HepG2 (cell line): Measurements from ENCODE around the gene MRPL38. TPM values are rescaled to one million over a fixed set of nuclear protein-coding genes. Genes with fewer than 3 reads are reported as not detected.

Experiments used
- ARNT2 ChIP-seq: sonication (generic); formaldehyde crosslinking; IDR thresholded peaks from 2 replicates; pipeline ENCODE4 v1.8.0; 2022; ENCODE audit warnings: mild to moderate bottlenecking, low read depth, missing genetic modification reagents, moderate library complexity
- ATF7 ChIP-seq, 2 experiments: fragments of 450-650 bp in 1 of 2; sonication (generic) in 1 of 2; formaldehyde crosslinking in 1 of 2; IDR thresholded peaks; 2 replicates each; pipeline versions ENCODE4 v1.4.0 to v1.6.1; 2016 to 2020; ENCODE audit warnings: antibody characterized with exemption in 1 of 2, mild to moderate bottlenecking in 1 of 2, missing genetic modification reagents in 1 of 2
- EP300 ChIP-seq, 3 experiments: sonication (generic) in 1 of 3; formaldehyde crosslinking in 1 of 3; IDR thresholded peaks; 2 replicates each; pipeline versions ENCODE4 v1.5.1 to v1.6.1; 2011 to 2020; ENCODE audit warnings: low read depth in 2 of 3, low read length in 2 of 3, borderline replicate concordance in 1 of 3, improper control_type of control experiment in 1 of 3, mild to moderate bottlenecking in 1 of 3, missing genetic modification reagents in 1 of 3, moderate library complexity in 1 of 3
- HOXA7 ChIP-seq: sonication (generic); formaldehyde crosslinking; IDR thresholded peaks from 2 replicates; pipeline ENCODE4 v1.8.1; 2022; ENCODE audit warnings: mild to moderate bottlenecking, missing genetic modification reagents, moderate library complexity
- MAFF ChIP-seq: IDR thresholded peaks from 2 replicates; pipeline ENCODE4 v1.6.1; 2011; ENCODE audit warnings: low read depth, low read length, improper control_type of control experiment
- SNAPC2 ChIP-seq: sonication (generic); formaldehyde crosslinking; IDR thresholded peaks from 2 replicates; pipeline ENCODE4 v1.8.1; 2022; ENCODE audit warnings: mild to moderate bottlenecking, missing genetic modification reagents
- STAT6 ChIP-seq: sonication (generic); formaldehyde crosslinking; IDR thresholded peaks from 2 replicates; pipeline ENCODE4 v1.4.0; 2020; ENCODE audit warnings: missing genetic modification reagents, mild to moderate bottlenecking, borderline replicate concordance
- TAF1 ChIP-seq: sonication (generic); formaldehyde crosslinking; IDR thresholded peaks from 2 replicates; pipeline ENCODE4 v1.4.0; 2020; ENCODE audit warnings: missing genetic modification reagents
- TRAFD1 ChIP-seq: sonication (generic); formaldehyde crosslinking; IDR thresholded peaks from 2 replicates; pipeline ENCODE4 v1.5.1; 2020; ENCODE audit warnings: missing genetic modification reagents, mild to moderate bottlenecking, borderline replicate concordance
- ZNF564 ChIP-seq: sonication (generic); formaldehyde crosslinking; IDR thresholded peaks from 2 replicates; pipeline ENCODE4 v1.8.1; 2023; ENCODE audit warnings: mild to moderate bottlenecking, missing genetic modification reagents
- ZNF674 ChIP-seq: sonication (generic); formaldehyde crosslinking; IDR thresholded peaks from 2 replicates; pipeline ENCODE4 v1.5.0; 2020; ENCODE audit warnings: low read depth, mild to moderate bottlenecking, missing genetic modification reagents
- ZNF83 ChIP-seq: sonication (generic); formaldehyde crosslinking; IDR thresholded peaks from 2 replicates; pipeline ENCODE4 v1.4.0; 2020; ENCODE audit warnings: missing genetic modification reagents, mild to moderate bottlenecking, borderline replicate concordance
- ZSCAN21 ChIP-seq: sonication (generic); formaldehyde crosslinking; IDR thresholded peaks from 2 replicates; pipeline ENCODE4 v1.8.0; 2022; ENCODE audit warnings: mild to moderate bottlenecking, missing genetic modification reagents, moderate library complexity, borderline replicate concordance
- polyA plus RNA-seq, 8 experiments: library from polyadenylated mRNA; depleted of rRNA in 3 of 8; stranded (reverse) in 7 of 8; unstranded in 1 of 8; fragments of >200 nt; fragmentation: Illumina TruSeq in 4 of 8; extraction: Trizol in 4 of 8; gene quantifications; 2 replicates each; pipeline versions ENCODE4 v1.2.1 to v1.2.3, GENCODE V29; 2011 to 2016; ENCODE audit warnings: low read depth in 4 of 8, missing spikeins in 1 of 8, mixed read lengths in 1 of 8; ENCODE audit not compliant: insufficient read depth in 1 of 8
- total RNA-seq, 5 experiments: library from RNA; depleted of rRNA; stranded (reverse); fragments of >200 nt; fragmentation: Illumina TruSeq; extraction: Trizol; gene quantifications; 2 replicates each; pipeline ENCODE4 v1.2.3, GENCODE V29; 2016; ENCODE audit warnings: low read depth in 1 of 5
- TF ChIP-seq, protein P1 (sequence below): sonication (generic); formaldehyde crosslinking; conservative IDR thresholded peaks from 2 replicates; pipeline ENCODE4 v1.4.0; 2020; ENCODE audit warnings: missing genetic modification reagents
- TF ChIP-seq, protein P2 (sequence below): IDR thresholded peaks from 2 replicates; pipeline ENCODE4 v1.6.1; 2016; ENCODE audit warnings: mild to moderate bottlenecking
- TF ChIP-seq, protein P3 (sequence below): sonication (generic); formaldehyde crosslinking; IDR thresholded peaks from 2 replicates; pipeline ENCODE4 v1.8.1; 2022; ENCODE audit warnings: low read depth, mild to moderate bottlenecking, missing genetic modification reagents

Gene MRPL38
- total and polyA plus RNA-seq, 2 of the 13 experiments (the other 11 are each of a cell fraction or from before 2014, with no cell fraction given), result 83.7 to 125 TPM

DNA sequence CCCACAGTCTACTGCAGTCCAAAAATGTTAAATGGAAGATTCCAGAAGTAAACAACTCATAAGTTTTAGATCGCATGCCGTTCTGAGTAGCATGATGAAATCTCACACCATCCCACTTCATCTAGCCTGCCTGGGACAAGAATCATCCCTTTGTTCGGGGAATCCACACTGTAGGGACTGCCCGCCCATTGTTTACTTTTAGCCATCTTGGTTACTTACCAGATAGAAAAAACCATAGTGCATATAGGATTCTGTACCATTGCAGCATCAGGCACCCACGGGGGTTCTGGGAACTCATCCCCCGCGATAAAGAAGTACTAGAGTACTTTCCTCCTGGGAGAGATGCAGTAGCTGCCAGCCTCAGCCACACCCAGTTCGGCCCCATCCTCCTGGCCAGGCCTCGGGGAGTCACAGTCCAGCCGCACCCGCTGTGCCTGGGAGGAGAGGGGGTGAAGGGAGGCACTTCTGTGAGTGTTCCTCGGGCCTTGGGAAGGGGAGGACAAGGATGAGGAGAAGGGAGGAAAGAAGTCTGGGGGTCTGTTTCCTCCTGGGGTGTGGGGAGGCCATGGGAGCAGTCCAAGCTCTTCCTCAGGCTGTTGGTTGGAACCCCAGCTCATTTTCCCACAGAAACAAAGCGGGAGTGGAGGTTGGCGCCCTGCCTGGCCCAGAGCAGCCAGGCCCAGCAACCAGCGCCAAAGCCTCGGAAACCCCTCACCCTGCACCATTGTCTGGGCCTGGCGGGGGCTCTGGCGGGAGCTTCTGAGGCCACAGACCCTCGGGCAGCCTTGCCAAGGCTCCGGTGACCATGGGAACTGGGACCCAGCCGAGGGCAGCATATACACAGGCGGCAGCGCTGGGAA lies 35.2 kb downstream of the MRPL38 start (continued):
- TF ChIP-seq ATF7 (IDR thresholded peaks at IDR 0.05), result peak; percentile 68
- peak; percentile 69; the same call in 1 of the 2 replicates for TF ChIP-seq ATF7 (CRISPR knock-in tag; IDR thresholded peaks at IDR 0.05)
- TF ChIP-seq HOXA7 (CRISPR knock-in tag), result no peak
- TF ChIP-seq, protein P1, sequence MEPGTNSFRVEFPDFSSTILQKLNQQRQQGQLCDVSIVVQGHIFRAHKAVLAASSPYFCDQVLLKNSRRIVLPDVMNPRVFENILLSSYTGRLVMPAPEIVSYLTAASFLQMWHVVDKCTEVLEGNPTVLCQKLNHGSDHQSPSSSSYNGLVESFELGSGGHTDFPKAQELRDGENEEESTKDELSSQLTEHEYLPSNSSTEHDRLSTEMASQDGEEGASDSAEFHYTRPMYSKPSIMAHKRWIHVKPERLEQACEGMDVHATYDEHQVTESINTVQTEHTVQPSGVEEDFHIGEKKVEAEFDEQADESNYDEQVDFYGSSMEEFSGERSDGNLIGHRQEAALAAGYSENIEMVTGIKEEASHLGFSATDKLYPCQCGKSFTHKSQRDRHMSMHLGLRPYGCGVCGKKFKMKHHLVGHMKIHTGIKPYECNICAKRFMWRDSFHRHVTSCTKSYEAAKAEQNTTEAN (CRISPR knock-in tag), result no peak
- TF ChIP-seq, protein P2, sequence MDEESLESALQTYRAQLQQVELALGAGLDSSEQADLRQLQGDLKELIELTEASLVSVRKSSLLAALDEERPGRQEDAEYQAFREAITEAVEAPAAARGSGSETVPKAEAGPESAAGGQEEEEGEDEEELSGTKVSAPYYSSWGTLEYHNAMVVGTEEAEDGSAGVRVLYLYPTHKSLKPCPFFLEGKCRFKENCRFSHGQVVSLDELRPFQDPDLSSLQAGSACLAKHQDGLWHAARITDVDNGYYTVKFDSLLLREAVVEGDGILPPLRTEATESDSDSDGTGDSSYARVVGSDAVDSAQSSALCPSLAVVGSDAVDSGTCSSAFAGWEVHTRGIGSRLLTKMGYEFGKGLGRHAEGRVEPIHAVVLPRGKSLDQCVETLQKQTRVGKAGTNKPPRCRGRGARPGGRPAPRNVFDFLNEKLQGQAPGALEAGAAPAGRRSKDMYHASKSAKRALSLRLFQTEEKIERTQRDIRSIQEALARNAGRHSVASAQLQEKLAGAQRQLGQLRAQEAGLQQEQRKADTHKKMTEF (CRISPR knock-in tag), result peak; percentile 97
- TF ChIP-seq STAT6 (CRISPR knock-in tag), result peak; percentile 96
- 0 out of 2 replicates have a peak, but pooled peaks have one; percentile 1 for TF ChIP-seq MAFF
- no peak for TF ChIP-seq TRAFD1 (CRISPR knock-in tag)
- TF ChIP-seq ZNF674 (CRISPR knock-in tag), result no peak
- TF ChIP-seq ZNF83 (CRISPR knock-in tag), result no peak
- peak; percentile 76 for TF ChIP-seq ARNT2
- peak; percentile 81 to 82; a peak in 3 of 4 replicates for TF ChIP-seq EP300 (IDR thresholded peaks at IDR 0.05; ENCODE audit: low read depth in 2 of 2, low read length in 2 of 2)
- peak; percentile 75; the same call in 1 of the 2 replicates for TF ChIP-seq EP300 (CRISPR knock-in tag; IDR thresholded peaks at IDR 0.05; ENCODE audit: borderline replicate concordance)
- peak; percentile 77 for TF ChIP-seq ZNF564 (CRISPR knock-in tag)
- no peak for TF ChIP-seq SNAPC2
- no peak; the same call in 1 of the 2 replicates for TF ChIP-seq ZSCAN21 (CRISPR knock-in tag)
- TF ChIP-seq, protein P3, sequence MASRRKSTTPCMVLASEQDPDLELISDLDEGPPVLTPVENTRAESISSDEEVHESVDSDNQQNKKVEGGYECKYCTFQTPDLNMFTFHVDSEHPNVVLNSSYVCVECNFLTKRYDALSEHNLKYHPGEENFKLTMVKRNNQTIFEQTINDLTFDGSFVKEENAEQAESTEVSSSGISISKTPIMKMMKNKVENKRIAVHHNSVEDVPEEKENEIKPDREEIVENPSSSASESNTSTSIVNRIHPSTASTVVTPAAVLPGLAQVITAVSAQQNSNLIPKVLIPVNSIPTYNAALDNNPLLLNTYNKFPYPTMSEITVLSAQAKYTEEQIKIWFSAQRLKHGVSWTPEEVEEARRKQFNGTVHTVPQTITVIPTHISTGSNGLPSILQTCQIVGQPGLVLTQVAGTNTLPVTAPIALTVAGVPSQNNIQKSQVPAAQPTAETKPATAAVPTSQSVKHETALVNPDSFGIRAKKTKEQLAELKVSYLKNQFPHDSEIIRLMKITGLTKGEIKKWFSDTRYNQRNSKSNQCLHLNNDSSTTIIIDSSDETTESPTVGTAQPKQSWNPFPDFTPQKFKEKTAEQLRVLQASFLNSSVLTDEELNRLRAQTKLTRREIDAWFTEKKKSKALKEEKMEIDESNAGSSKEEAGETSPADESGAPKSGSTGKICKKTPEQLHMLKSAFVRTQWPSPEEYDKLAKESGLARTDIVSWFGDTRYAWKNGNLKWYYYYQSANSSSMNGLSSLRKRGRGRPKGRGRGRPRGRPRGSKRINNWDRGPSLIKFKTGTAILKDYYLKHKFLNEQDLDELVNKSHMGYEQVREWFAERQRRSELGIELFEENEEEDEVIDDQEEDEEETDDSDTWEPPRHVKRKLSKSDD (CRISPR knock-in tag), result peak; percentile 84; the same call in 1 of the 2 replicates
- peak; percentile 56 for TF ChIP-seq TAF1 (CRISPR knock-in tag)
